Loucy (cell line): ENCODE measurements around the gene SNX20.

Source experiments
- CTCF ChIP-seq: fragments of 200-600 bp; sonication (generic); conservative IDR thresholded peaks from 2 replicates; pipeline ENCODE4 v1.5.1; 2014; ENCODE audit warnings: mild to moderate bottlenecking, antibody characterized with exemption, low read length
- EZH2phosphoT487 ChIP-seq: fragments of 200-600 bp; IDR thresholded peaks from 2 replicates; pipeline ENCODE4 v1.6.1; 2018; ENCODE audit warnings: antibody characterized with exemption, mild to moderate bottlenecking, moderate library complexity, borderline replicate concordance

- TF ChIP-seq CTCF: no peak
- no peak for TF ChIP-seq EZH2phosphoT487
Measured at GRCh38 chr16:50674831-50675230, 6.3 kb downstream of the SNX20 start.
